Spleen (tissue), 11 donors: Measurements from ENCODE around the gene TTC27. TPM values are rescaled to one million over a fixed set of nuclear protein-coding genes. Genes with fewer than 3 reads are reported as not detected.
"Not testable (repeated sequence)": the region's sequence is repeated elsewhere in the genome, so short reads cannot be mapped to it uniquely, and the experiment has no call there.

ENCODE experiments used
- DNase-seq: peaks from one replicate; pipeline ENCODE4 v3.0.0-alpha.2; 2020
- H3K27ac ChIP-seq, 8 donors: fragments of 200-600 bp; sonication (generic) in 7 of 8; 1 replicate in 4 of 8; 2 replicates in 4 of 8; pipeline versions ENCODE4 v1.5.0 to v1.8.0; 2016 to 2021; ENCODE audit warnings: inconsistent platforms in 4 of 8, mild to moderate bottlenecking in 4 of 8, moderate library complexity in 1 of 8
- H3K27me3 ChIP-seq, 7 donors: fragments of 200-600 bp; sonication (generic) in 6 of 7; replicated peaks in 1 of 7; 1 replicate in 4 of 7; 2 replicates in 3 of 7; pipeline versions ENCODE4 v1.5.0 to v1.8.0; 2016 to 2021; ENCODE audit warnings: inconsistent platforms in 3 of 7, mild to moderate bottlenecking in 1 of 7
- H3K36me3 ChIP-seq, 6 donors: fragments of 200-600 bp; sonication (generic) in 5 of 6; 1 replicate in 4 of 6; 2 replicates in 2 of 6; pipeline versions ENCODE4 v1.5.0 to v1.8.0; 2016 to 2021; ENCODE audit warnings: inconsistent platforms in 2 of 6
- H3K4me1 ChIP-seq, 6 donors: fragments of 200-600 bp; sonication (generic) in 5 of 6; 1 replicate in 3 of 6; 2 replicates in 3 of 6; pipeline versions ENCODE4 v1.5.0 to v1.8.0; 2016 to 2021; ENCODE audit warnings: inconsistent platforms in 3 of 6
- H3K4me3 ChIP-seq, 8 donors: fragments of 200-600 bp; sonication (generic) in 7 of 8; 1 replicate in 4 of 8; 2 replicates in 4 of 8; pipeline versions ENCODE4 v1.5.0 to v1.8.0; 2016 to 2021; ENCODE audit warnings: inconsistent platforms in 4 of 8, mild to moderate bottlenecking in 4 of 8, moderate library complexity in 2 of 8
- H3K9me3 ChIP-seq, 8 donors: fragments of 200-600 bp; sonication (generic) in 7 of 8; 1 replicate in 4 of 8; 2 replicates in 4 of 8; pipeline versions ENCODE4 v1.5.0 to v1.8.0; 2016 to 2021; ENCODE audit warnings: inconsistent platforms in 4 of 8
- POLR2A ChIP-seq, 3 donors: fragments of 450-650 bp; IDR thresholded peaks; one replicate each; pipeline ENCODE4 v1.5.1; 2017; ENCODE audit warnings: antibody characterized with exemption in 3 of 3, mild to moderate bottlenecking in 1 of 3
- POLR2AphosphoS5 ChIP-seq, 3 donors: sonication (generic); formaldehyde crosslinking; IDR thresholded peaks; one replicate each; pipeline ENCODE4 v1.5.1; 2017; ENCODE audit warnings: antibody characterized with exemption in 3 of 3
- WGBS, 5 donors: extraction: QIAGEN DNeasy Blood & Tissue Kit in 3 of 5; methylation state at CpG; one replicate each; pipeline versions ENCODE4 v1.1.5 to v1.1.7; 2013 to 2018; 5-methylcytosine and 5-hydroxymethylcytosine counted together
- intact Hi-C: fragments of 100-400 bp; cut with DNase I; formaldehyde crosslinking; loops from one replicate; pipeline ENCODE4 v1.15.0; 2023; ENCODE audit warnings: low total_unique reads
- polyA plus RNA-seq, 3 donors: library from polyadenylated mRNA; stranded (reverse); fragments of 200-250 nt; gene quantifications; one replicate each; pipeline ENCODE4 v1.2.1, GENCODE V29; 2013
- total RNA-seq, 7 donors: library from RNA; depleted of rRNA in 3 of 7; stranded (reverse); fragments of >200 nt in 3 of 7; fragmentation: NEBNext Ultra II Directional in 4 of 7; extraction: Animal tissue kit (Norgen Biotek cat#: 25700) in 4 of 7; gene quantifications; one replicate each; pipeline versions ENCODE4 v1.1.0 to v1.2.1, GENCODE V29; 2016 to 2021
- TF ChIP-seq, protein P1 (sequence below), 11 experiments: fragments of 200-600 bp in 7 of 11; fragments of 450-650 bp in 4 of 11; sonication (generic) in 4 of 11; IDR thresholded peaks in 8 of 11; conservative IDR thresholded peaks in 3 of 11; 1 replicate in 7 of 11; 2 replicates in 4 of 11; pipeline versions ENCODE4 v1.4.0 to v1.8.0; 2016 to 2021; ENCODE audit warnings: antibody characterized with exemption in 11 of 11, inconsistent platforms in 4 of 11, mild to moderate bottlenecking in 1 of 11
- donor health status: healthy with polysubstance abuse.
- donor health status: DM: no; HTN: no; CAD: no; lungs with moderate emphysema.
- donor health status: DM: no; HTN: no; CAD: no.
- donor health status: Bipolar disorder and iron deficiency.
- donor health status: healthy.
- donor health status: DM: no; HTN: no; CAD: no.
- donor health status: DM: yes; HTN: yes; CAD: no.

The TTC27 gene
- total and polyA plus RNA-seq, 10 donors: 9.0 to 28.5 (median 20.6) TPM

DNA sequence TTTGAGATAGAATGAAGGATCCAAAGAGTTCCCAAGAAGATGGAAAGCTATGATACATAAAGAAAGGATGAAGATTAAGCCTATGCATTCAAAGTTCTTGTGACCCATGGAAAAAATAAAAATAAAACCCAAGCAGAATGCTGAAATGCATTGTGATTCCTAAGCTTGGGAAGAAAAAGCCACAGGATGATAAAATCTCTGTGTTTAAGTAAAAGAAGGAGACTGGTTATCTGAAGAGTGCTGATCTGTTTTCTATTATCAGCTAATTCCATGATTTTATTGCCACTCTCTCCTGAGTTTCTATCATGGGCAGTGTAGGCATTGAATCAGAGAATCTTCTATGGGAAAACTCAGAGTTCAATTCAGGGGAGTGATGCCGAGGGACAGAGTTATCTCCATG is 215.8 kb downstream of the TTC27 start:
- no peaks in the 10 kb centered on the region for H3K27me3 ChIP-seq
- no peak overlapping the region for H3K27ac ChIP-seq
- no peak for DNase-seq
- no peaks in the 10 kb centered on the region for H3K36me3 ChIP-seq
- no peak for TF ChIP-seq POLR2A (IDR thresholded peaks at IDR 0.05)
- no peak for TF ChIP-seq POLR2AphosphoS5 (IDR thresholded peaks at IDR 0.05)
- TF ChIP-seq, protein P1, sequence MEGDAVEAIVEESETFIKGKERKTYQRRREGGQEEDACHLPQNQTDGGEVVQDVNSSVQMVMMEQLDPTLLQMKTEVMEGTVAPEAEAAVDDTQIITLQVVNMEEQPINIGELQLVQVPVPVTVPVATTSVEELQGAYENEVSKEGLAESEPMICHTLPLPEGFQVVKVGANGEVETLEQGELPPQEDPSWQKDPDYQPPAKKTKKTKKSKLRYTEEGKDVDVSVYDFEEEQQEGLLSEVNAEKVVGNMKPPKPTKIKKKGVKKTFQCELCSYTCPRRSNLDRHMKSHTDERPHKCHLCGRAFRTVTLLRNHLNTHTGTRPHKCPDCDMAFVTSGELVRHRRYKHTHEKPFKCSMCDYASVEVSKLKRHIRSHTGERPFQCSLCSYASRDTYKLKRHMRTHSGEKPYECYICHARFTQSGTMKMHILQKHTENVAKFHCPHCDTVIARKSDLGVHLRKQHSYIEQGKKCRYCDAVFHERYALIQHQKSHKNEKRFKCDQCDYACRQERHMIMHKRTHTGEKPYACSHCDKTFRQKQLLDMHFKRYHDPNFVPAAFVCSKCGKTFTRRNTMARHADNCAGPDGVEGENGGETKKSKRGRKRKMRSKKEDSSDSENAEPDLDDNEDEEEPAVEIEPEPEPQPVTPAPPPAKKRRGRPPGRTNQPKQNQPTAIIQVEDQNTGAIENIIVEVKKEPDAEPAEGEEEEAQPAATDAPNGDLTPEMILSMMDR (IDR thresholded peaks at IDR 0.05 in 8 of 11, conservative IDR thresholded peaks at IDR 0.05 in 3 of 11): no peak
- peaks cover 0 to 4% (median 0%) of the 10 kb centered on the region in 6 donors for H3K4me1 ChIP-seq
- H3K4me3 ChIP-seq: no peak overlapping the region
- peaks cover 0 to 7% (median 0%) of the 10 kb centered on the region in 8 donors for H3K9me3 ChIP-seq
- 88 to 100% (median 91%) methylated on average over 1 of the region's 1 CpG for whole genome bisulfite sequencing, 5 donors
- intact Hi-C loops: no loop called here

DNA sequence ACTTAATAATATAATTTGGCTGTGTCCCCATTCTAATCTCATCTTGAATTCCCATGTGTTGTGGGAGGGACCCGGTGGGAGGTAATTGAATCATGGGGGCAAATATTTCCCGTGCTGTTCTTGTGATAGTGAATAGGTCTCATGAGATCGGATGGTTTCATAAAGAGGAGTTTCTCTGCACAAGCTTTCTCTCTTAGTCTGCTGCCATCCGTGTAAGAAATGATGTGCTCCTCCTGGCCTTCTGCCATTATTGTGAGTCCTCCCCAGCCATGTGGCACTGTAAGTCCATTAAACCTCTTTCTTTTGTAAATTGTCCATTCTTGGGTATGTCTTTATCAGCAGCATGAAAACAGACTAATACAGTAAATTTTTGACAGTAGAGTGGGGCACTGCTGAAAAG is 216.4 kb downstream of the TTC27 start:
- Histone ChIP-seq H3K4me3 (no peak overlapping the region), H3K36me3 (no peaks in the 10 kb centered on the region), H3K27ac (no peak overlapping the region), H3K4me1 (no peaks in the 10 kb centered on the region), H3K27me3 (no peaks in the 10 kb centered on the region), H3K9me3 (peaks cover 0 to 7% (median 0%) of the 10 kb centered on the region in 8 donors)
- intact Hi-C loops: no loop called here
- no peak for DNase-seq
- WGBS, 5 donors: 87 to 95% (median 90%) methylated on average over 4 of the region's 4 CpGs
- TF ChIP-seq POLR2A (IDR thresholded peaks at IDR 0.05): no peak
- no peak for TF ChIP-seq POLR2AphosphoS5 (IDR thresholded peaks at IDR 0.05)
- TF ChIP-seq, protein P1 (IDR thresholded peaks at IDR 0.05 in 8 of 11, conservative IDR thresholded peaks at IDR 0.05 in 3 of 11): no peak

DNA sequence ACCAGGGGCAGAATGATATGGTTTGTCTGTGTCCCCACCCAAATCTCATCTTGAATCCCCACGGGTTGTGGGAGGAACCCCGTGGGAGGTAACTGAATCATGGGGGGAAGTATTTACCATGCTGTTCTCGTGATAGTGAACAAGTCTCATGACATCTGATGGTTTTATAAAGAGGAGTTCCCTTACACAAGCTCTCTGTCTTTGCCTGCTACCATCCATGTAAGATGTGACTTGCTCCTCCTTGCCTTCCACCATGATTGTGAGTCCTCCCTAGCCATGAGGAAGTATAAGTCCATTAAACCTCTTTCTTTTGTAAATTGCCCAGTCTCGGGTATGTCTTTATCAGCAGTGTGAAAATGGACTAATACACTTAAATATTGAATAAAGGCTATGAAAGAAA is 218.4 kb downstream of the TTC27 start:
- DNase-seq, H3K9me3 ChIP-seq, intact Hi-C loops, H3K27me3 ChIP-seq, H3K27ac ChIP-seq, H3K4me1 ChIP-seq, H3K36me3 ChIP-seq, H3K4me3 ChIP-seq: not testable (repeated sequence)
- 82 to 88% (median 86%) methylated on average over 4 of the region's 4 CpGs for WGBS, 5 donors

DNA sequence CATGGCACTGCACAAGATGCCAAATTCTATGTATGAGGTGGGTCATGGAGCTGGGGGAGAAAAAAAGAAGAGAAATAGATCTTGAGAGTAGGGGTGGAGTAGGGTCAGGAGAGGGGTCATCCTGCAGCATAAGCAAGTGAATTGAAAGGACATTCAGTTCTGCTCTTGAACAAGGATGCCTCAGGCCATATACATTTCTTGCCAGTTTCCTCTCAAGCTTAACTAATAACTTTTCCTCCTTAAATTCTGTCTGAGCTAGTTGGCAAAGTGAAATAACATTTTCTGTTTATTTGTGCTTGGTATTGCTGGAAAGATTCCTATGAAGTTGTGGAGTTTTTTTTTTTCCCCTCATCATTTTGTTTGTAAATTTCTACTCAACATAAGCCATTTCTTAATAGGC is 219.9 kb downstream of the TTC27 start:
- Histone ChIP-seq H3K4me1 (no peaks in the 10 kb centered on the region), H3K36me3 (no peaks in the 10 kb centered on the region), H3K4me3 (no peak overlapping the region), H3K9me3 (peaks cover 0 to 7% (median 0%) of the 10 kb centered on the region in 8 donors), H3K27ac (no peak overlapping the region), H3K27me3 (no peaks in the 10 kb centered on the region)
- no peak for DNase-seq
- intact Hi-C loops: no loop called here
- no peak for TF ChIP-seq POLR2A (IDR thresholded peaks at IDR 0.05)

DNA sequence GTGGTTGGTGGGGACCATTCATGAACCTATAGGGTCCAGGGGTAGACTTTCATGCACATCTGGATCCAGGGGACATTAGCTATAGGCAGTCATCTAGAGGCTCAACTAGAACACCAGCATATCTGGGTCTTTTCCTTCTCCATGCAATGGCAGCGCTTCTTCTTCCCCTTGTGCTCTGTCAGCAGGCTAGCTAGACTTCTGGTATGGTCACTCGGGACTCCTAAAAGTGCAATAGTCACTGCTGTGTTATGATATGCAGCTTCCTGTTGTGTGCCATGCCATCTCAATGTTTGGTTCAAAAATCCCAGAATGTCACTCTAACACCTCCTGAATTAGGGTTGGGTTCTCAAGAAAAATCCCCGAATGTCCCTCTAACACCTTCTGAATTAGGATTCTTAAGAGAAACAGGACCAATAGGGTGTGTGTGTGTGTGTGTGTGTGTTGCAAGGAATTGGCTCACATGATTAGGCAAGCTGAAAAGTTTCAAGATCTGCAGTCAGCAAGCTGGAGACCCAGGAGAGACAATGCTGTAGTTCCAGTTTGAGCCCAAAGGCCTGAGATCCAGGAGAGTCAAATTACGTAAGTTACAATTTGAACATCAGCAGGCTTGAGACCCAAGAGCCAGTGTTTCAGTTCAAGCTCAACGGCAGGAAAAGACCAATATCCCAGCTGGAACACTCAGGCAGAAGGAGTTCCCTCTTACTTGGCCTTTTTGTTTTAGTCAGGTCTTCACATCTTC is 221.8 kb downstream of the TTC27 start:
- H3K4me1 ChIP-seq: no peaks in the 10 kb centered on the region
- intact Hi-C loops: no loop called here
- no peaks in the 10 kb centered on the region for H3K36me3 ChIP-seq
- WGBS, 5 donors: 88 to 95% (median 90%) methylated on average over 5 of the region's 5 CpGs
- TF ChIP-seq, protein P1 (IDR thresholded peaks at IDR 0.05 in 8 of 11, conservative IDR thresholded peaks at IDR 0.05 in 3 of 11): no peak
- no peak for TF ChIP-seq POLR2AphosphoS5 (IDR thresholded peaks at IDR 0.05)
- TF ChIP-seq POLR2A (IDR thresholded peaks at IDR 0.05): no peak
- DNase-seq: no peak
- H3K27ac ChIP-seq: no peak overlapping the region
- no peaks in the 10 kb centered on the region for H3K27me3 ChIP-seq
- H3K4me3 ChIP-seq: no peak overlapping the region
- H3K9me3 ChIP-seq: peaks cover 0 to 7% (median 0%) of the 10 kb centered on the region in 8 donors
